Memory B cell (primary cell): ENCODE measurements around the gene GOSR2.
A peak's percentile ranks its signal among the peaks of the same experiment; 100 is the strongest.

Source experiments
- ATAC-seq: fragments of 150-1000 bp; cut with Tn5 transposase; 2 replicates; pipeline ENCODE4 v1.10.0; 2021; ENCODE audit warnings: low read depth, mild to moderate bottlenecking, moderate library complexity
- DNase-seq, 2 donors: peaks; one replicate each; pipeline ENCODE4 v3.0.0; 2022; ENCODE audit warnings: low spot score in 2 of 2
- H3K27ac Mint-ChIP-seq: one replicate; pipeline ENCODE4 v1.8.0; 2022; ENCODE audit warnings: mild to moderate bottlenecking, moderate library complexity, mixed read lengths
- H3K27me3 Mint-ChIP-seq: one replicate; pipeline ENCODE4 v1.8.0; 2022; ENCODE audit warnings: mixed read lengths
- H3K36me3 Mint-ChIP-seq: one replicate; pipeline ENCODE4 v1.8.0; 2022; ENCODE audit warnings: mild to moderate bottlenecking, mixed read lengths
- H3K4me1 Mint-ChIP-seq: one replicate; pipeline ENCODE4 v1.8.0; 2022; ENCODE audit warnings: mixed read lengths
- H3K4me3 Mint-ChIP-seq: one replicate; pipeline ENCODE4 v1.8.0; 2022; ENCODE audit warnings: mild to moderate bottlenecking, moderate library complexity, mixed read lengths
- H3K9me3 Mint-ChIP-seq: one replicate; pipeline ENCODE4 v1.8.0; 2022; ENCODE audit warnings: mixed read lengths

GOSR2 gene

GRCh38 chr17:46928467-46929261 lies 5.7 kb downstream of the GOSR2 start:
- H3K27ac Mint-ChIP-seq = no peak overlapping the region

GRCh38 chr17:46929413-46929812 lies 6.5 kb downstream of the GOSR2 start:
- H3K4me3 Mint-ChIP-seq = no peak overlapping the region
- no peak for DNase-seq
- H3K27me3 Mint-ChIP-seq = no peaks in the 10 kb centered on the region
- peaks cover 31% of the 10 kb centered on the region for H3K4me1 Mint-ChIP-seq
- no peak for ATAC-seq
- peaks cover 31% of the 10 kb centered on the region for H3K36me3 Mint-ChIP-seq
- H3K27ac Mint-ChIP-seq = no peak overlapping the region
- H3K9me3 Mint-ChIP-seq = no peaks in the 10 kb centered on the region

More at GRCh38 chr17:46928467-46929261, 5.7 kb downstream of the GOSR2 start:
- H3K9me3 Mint-ChIP-seq = no peaks in the 10 kb centered on the region
- no peak overlapping the region for H3K4me3 Mint-ChIP-seq
- peaks cover 27% of the 10 kb centered on the region for H3K36me3 Mint-ChIP-seq
- H3K4me1 Mint-ChIP-seq = peaks cover 38% of the 10 kb centered on the region
- H3K27me3 Mint-ChIP-seq = no peaks in the 10 kb centered on the region
- ATAC-seq (no peak), DNase-seq (no peak)

- peaks cover 29% of the 10 kb centered on the region for H3K4me1 Mint-ChIP-seq
- DNase-seq (no peak), ATAC-seq (no peak)
- H3K4me3 Mint-ChIP-seq = no peak overlapping the region
- no peaks in the 10 kb centered on the region for H3K9me3 Mint-ChIP-seq
- peaks cover 32% of the 10 kb centered on the region for H3K36me3 Mint-ChIP-seq
- no peak overlapping the region for H3K27ac Mint-ChIP-seq
- no peaks in the 10 kb centered on the region for H3K27me3 Mint-ChIP-seq
Measured at GRCh38 chr17:46930051-46930450, 7.1 kb downstream of the GOSR2 start.

GRCh38 chr17:46931596-46931995 lies 8.6 kb downstream of the GOSR2 start:
- no peaks in the 10 kb centered on the region for H3K9me3 Mint-ChIP-seq
- peaks cover 35% of the 10 kb centered on the region for H3K36me3 Mint-ChIP-seq
- H3K4me3 Mint-ChIP-seq = no peak overlapping the region
- H3K27ac Mint-ChIP-seq = no peak overlapping the region
- no peaks in the 10 kb centered on the region for H3K27me3 Mint-ChIP-seq
- ATAC-seq = no peak
- peaks cover 20% of the 10 kb centered on the region for H3K4me1 Mint-ChIP-seq
- no peak for DNase-seq

GRCh38 chr17:46935658-46936266 lies 12.8 kb downstream of the GOSR2 start:
- Mint-ChIP-seq H3K4me3 (no peak overlapping the region), H3K4me1 (no peaks in the 10 kb centered on the region), H3K9me3 (no peaks in the 10 kb centered on the region), H3K27me3 (no peaks in the 10 kb centered on the region), H3K27ac (no peak overlapping the region), H3K36me3 (peaks cover 34% of the 10 kb centered on the region)
- ATAC-seq = no peak
- no peak for DNase-seq

GRCh38 chr17:46940692-46941404 lies 17.9 kb downstream of the GOSR2 start:
- no peaks in the 10 kb centered on the region for H3K27me3 Mint-ChIP-seq
- H3K9me3 Mint-ChIP-seq = no peaks in the 10 kb centered on the region
- DNase-seq = peak; percentile 66 to 78
- no peak overlapping the region for H3K27ac Mint-ChIP-seq
- ATAC-seq = peak; percentile 90
- peaks cover 7% of the 10 kb centered on the region for H3K4me1 Mint-ChIP-seq
- peaks cover 11% of the 10 kb centered on the region for H3K36me3 Mint-ChIP-seq
- H3K4me3 Mint-ChIP-seq = no peak overlapping the region

- ATAC-seq = peak; percentile 61
- Mint-ChIP-seq H3K9me3 (no peaks in the 10 kb centered on the region), H3K4me3 (no peak overlapping the region), H3K36me3 (peaks cover 2% of the 10 kb centered on the region), H3K27me3 (no peaks in the 10 kb centered on the region), H3K27ac (no peak overlapping the region), H3K4me1 (peaks cover 7% of the 10 kb centered on the region)
- DNase-seq = peak; percentile 31 to 41
Measured at GRCh38 chr17:46942441-46943217, 19.7 kb downstream of the GOSR2 start.

GRCh38 chr17:46943218-46943500 lies 20.2 kb downstream of the GOSR2 start:
- H3K4me3 Mint-ChIP-seq = no peak overlapping the region
- DNase-seq = no peak
- peaks cover 2% of the 10 kb centered on the region for H3K36me3 Mint-ChIP-seq
- H3K9me3 Mint-ChIP-seq = no peaks in the 10 kb centered on the region
- no peaks in the 10 kb centered on the region for H3K27me3 Mint-ChIP-seq
- H3K4me1 Mint-ChIP-seq = peaks cover 7% of the 10 kb centered on the region
- no peak overlapping the region for H3K27ac Mint-ChIP-seq
- ATAC-seq = no peak

GRCh38 chr17:46943501-46944393 lies 20.8 kb downstream of the GOSR2 start:
- Mint-ChIP-seq H3K4me1 (peaks cover 7% of the 10 kb centered on the region), H3K36me3 (peaks cover 2% of the 10 kb centered on the region), H3K27ac (no peak overlapping the region), H3K27me3 (no peaks in the 10 kb centered on the region), H3K9me3 (no peaks in the 10 kb centered on the region), H3K4me3 (no peak overlapping the region)
- DNase-seq (no peak), ATAC-seq (no peak)

- Mint-ChIP-seq H3K36me3 (peaks cover 9% of the 10 kb centered on the region), H3K27ac (no peak overlapping the region), H3K27me3 (no peaks in the 10 kb centered on the region), H3K4me1 (peaks cover 9% of the 10 kb centered on the region), H3K4me3 (no peak overlapping the region), H3K9me3 (no peaks in the 10 kb centered on the region)
- ATAC-seq (no peak), DNase-seq (no peak)
Measured at GRCh38 chr17:46944931-46945330, 22.0 kb downstream of the GOSR2 start.

- Mint-ChIP-seq H3K36me3 (peaks cover 8% of the 10 kb centered on the region), H3K9me3 (no peaks in the 10 kb centered on the region), H3K27ac (no peak overlapping the region), H3K27me3 (no peaks in the 10 kb centered on the region), H3K4me3 (no peak overlapping the region), H3K4me1 (peaks cover 9% of the 10 kb centered on the region)
- DNase-seq = no peak
- ATAC-seq = no peak
Measured at GRCh38 chr17:46947216-46947615, 24.3 kb downstream of the GOSR2 start.

GRCh38 chr17:46948544-46948943 lies 25.6 kb downstream of the GOSR2 start:
- peaks cover 8% of the 10 kb centered on the region for H3K36me3 Mint-ChIP-seq
- DNase-seq (no peak), ATAC-seq (no peak)
- no peak overlapping the region for H3K27ac Mint-ChIP-seq
- H3K4me1 Mint-ChIP-seq = peaks cover 6% of the 10 kb centered on the region
- no peaks in the 10 kb centered on the region for H3K27me3 Mint-ChIP-seq
- no peaks in the 10 kb centered on the region for H3K9me3 Mint-ChIP-seq
- H3K4me3 Mint-ChIP-seq = no peak overlapping the region
